Measurements from ENCODE around the gene SCFD2.
"Not testable (repeated sequence)": the region's sequence is repeated elsewhere in the genome, so short reads cannot be mapped to it uniquely, and the experiment has no call there.

Gene SCFD2

GRCh38 chr4:53150631-53151488 lies 215.0 kb downstream of the SCFD2 start:
- DNase-seq (ENCODE audit: extremely low read depth in 1 of 2, low read depth in 1 of 2): no peak

DNA sequence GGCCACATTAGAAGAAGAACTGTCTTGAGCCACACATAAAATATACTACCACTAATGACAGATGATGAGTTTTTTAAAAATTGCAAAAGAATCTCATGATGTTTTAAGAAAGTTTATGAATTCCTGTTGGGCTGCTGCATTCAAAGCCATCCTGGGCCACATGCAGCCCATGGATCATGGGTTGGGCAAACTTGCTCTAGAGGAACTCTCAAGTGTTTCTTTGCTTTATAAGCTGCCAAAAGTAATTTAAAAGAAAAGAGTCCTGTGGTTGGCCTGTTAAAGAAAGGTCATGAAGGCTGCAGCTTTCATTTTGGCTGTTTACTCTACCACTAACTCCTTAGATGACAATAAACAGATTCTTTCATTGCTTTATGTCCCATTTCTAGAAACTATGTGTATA lies 218.2 kb downstream of the SCFD2 start:
- DNase-seq (ENCODE audit: extremely low read depth in 1 of 2, low read depth in 1 of 2): no peak

DNA sequence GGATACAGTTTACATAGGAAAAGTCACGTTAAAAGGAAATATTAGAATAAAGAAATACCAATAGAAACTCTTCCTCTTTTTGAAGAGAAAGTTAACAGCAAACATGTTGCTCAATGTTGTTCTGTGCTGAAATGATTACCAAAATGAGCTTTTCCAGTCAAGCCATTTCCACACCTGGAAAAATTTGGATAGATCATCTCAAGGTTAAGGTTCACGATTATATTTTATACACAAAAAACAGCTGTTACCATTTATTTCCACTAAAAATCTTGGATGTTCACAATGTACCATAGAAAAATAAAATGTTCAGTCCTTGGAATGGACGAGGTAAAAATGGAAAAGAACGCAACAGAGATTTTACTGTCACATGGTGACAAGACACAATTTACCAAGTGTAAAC lies 218.7 kb downstream of the SCFD2 start:
- DNase-seq (ENCODE audit: extremely low read depth in 1 of 2, low read depth in 1 of 2): no peak

DNA sequence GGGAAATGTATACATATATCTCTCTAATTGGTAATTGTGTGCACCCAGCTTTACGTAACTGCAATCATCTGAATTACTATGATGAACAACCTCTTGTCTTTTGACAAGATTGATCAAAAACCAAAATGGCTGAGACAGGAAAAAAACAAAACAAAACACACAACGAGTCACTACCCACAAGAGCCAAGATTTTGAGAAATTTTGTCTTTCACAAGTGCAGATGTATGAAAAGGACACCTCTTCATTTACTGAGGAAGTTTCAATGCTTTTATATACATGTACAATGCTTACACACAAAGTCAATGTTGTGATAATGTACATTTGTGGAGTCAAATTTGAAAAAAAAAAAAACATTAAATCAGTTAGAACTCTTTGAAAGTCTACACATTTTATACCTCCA lies 224.6 kb downstream of the SCFD2 start:
- no peak for DNase-seq (ENCODE audit: extremely low read depth in 1 of 2, low read depth in 1 of 2)

DNA sequence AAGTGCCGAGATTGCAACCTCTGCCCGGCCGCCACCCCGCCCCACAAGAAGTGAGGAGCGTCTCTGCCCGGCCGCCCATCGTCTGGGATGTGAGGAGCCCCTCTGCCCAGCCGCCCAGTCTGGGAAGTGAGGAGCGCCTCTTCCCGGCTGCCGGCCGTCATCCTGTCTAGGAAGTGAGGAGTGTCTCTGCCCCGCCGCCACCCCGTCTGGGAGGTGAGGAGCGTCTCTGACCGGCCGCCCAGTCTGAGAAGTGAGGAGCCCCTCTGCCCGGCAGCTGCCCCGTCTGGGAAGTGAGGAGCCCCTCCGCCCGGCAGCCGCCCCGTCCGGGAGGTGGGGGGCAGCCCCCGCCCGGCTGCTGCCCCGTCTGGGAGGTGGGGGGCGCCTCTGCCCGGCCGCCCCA lies 226.6 kb downstream of the SCFD2 start:
- not testable (repeated sequence) for DNase-seq (ENCODE audit: extremely low read depth in 1 of 2, low read depth in 1 of 2)

DNA sequence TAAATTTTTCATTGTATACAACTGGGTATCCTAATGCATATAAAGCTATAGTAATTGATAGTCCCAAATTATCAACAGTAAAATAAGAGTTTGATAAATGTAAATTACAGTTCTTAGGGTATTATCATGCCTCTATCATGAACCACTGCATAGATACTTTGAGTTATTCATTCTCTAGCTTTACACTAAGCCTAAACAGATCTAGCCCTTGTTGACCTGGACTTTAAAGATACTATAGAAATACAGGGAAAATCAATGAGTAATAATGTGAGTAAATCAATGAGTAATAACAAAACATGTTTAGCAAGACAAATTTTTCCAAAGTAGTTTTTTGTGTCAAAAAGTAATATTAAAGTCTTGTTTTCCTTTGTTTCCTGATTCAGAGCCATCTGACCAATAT lies 228.4 kb downstream of the SCFD2 start:
- no peak for DNase-seq (ENCODE audit: extremely low read depth in 1 of 2, low read depth in 1 of 2)

GRCh38 chr4:53136954-53137353 lies 228.9 kb downstream of the SCFD2 start:
- no peak for DNase-seq (ENCODE audit: extremely low read depth in 1 of 2, low read depth in 1 of 2)

DNA sequence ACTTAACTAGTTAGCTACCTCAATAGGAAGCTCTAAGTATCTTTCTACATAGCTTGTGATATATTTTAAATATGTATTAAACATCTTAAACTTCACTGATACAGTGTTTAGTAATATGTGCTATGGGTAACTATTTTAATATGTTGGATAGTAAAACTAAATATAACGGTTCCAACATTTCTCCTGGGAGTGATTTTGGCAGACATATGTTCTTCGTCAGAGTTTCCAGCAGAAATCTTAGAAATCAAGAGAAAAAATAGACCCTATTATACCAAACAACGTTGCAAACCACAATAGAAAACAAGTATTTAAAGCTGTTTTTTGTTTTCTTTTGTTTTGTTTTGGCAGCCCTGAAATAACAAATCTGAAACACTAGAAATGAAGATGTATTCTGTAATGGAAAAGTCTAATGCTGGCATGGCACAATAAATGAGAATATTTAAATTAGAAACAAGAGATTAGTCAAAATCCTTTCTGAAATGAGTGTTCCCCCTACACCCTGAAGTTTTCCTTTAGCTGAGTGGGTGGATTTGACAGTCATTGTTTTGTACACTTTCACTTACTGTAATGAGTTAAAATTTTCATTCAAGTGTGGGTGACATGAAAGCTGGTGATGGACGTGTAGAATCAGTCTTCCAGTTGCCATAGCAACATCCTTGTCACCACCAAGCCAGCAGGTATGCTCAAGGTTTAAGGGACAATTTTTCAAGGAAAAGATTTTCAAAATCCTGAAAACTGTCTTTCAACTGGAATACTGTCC lies 233.5 kb downstream of the SCFD2 start:
- DNase-seq (ENCODE audit: extremely low read depth in 1 of 2, low read depth in 1 of 2): no peak

DNA sequence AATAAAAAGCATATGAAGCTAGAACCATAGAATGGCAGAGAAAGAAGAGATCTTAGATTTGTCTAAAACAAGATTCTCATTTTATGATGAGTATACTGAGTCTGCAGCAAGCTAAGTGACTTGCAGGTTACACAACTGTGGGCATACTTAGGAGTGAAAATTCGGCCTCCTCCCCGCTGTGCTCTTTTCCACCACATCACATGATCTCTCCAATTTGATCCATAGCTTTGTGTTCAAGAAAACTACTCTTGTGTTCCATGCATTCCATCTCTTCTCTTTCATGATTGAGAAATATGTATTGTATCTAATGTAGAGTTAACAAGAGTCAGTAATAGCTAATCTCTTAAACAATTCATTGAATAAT lies 234.3 kb downstream of the SCFD2 start:
- DNase-seq (ENCODE audit: extremely low read depth in 1 of 2, low read depth in 1 of 2): no peak

DNA sequence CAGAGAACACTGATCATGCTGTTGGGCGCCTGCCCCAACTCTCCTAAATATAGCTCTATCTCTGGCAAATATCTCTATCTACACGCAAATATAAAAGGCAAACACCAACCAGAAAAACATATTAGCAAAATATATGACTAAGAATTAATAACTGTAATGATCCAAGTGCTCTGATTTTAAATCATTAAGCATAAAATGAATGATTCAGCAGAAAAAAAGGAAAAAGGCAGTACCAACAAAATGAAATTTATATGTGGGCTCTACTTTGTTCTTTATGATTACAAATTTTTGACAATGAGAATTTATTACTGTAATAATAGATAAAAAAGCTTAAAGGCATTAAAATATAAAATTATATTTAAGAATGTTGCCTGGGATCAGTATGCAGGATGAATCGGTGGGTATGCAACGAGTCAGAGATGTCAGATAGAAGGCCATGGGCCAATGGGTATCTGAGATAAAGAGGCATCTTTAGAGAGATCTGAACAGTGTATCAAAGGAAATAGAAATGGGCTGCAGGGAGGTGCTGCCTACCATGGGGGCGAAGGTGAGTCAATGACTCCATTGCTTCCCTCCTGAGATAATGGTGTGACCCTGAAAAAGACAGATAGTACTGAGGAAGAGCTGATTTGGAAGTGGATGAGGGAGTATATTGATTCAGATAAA lies 234.8 kb downstream of the SCFD2 start:
- DNase-seq (ENCODE audit: extremely low read depth in 1 of 2, low read depth in 1 of 2): no peak

DNA sequence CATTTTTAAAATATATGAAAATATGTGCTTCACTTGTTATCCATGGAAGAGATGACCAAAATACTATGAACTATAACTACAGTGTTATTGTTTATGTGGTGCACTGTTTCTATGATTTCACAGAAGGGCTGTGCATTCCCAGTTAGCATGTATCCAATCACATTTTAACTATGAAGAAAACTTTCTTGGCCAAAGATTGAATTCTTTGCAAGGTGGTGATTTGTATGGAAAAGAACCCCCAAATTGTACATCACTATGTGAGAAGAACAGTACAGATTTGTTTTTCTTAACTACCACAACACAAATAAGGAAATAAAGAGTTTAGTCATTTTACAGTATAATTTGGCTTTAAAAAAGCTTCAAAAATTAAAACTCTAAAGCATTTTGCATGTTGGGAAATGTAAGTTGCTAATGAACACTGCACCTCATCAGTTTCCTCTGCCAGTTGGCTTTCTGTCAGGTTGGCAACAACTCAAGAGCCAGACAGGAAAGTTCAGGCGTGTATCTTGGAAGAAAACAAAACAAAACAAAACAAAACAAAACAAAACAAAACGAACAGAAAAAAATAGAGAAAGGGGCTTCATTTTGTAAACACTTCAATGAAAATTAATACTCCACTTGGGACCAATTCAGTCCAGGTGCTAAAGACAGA lies 237.0 kb downstream of the SCFD2 start:
- DNase-seq (ENCODE audit: extremely low read depth in 1 of 2, low read depth in 1 of 2): no peak

DNA sequence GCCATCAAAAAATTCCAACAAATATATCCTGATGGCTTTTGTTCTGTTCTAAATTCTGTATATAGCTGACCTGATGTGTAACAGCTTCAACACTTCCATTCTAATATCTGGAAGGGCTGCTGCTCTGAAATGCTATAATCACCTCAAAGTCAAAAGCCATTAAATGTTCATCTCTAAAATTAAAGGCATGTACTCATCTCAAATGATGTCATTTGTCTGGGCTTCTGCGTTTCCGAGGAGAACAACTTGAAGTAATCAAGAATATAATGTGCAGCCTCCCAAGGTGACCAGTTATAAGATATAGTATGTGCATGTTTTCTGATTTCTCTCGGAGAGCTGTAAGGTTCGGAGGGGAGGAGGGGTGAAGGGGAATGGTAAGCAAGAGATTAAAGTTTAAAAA lies 237.6 kb downstream of the SCFD2 start:
- no peak for DNase-seq (ENCODE audit: extremely low read depth in 1 of 2, low read depth in 1 of 2)

- no peak for DNase-seq (ENCODE audit: extremely low read depth in 1 of 2, low read depth in 1 of 2)
Measured at GRCh38 chr4:53127365-53127764, 238.5 kb downstream of the SCFD2 start.

GRCh38 chr4:53126099-53126498 lies 239.8 kb downstream of the SCFD2 start:
- DNase-seq (ENCODE audit: extremely low read depth in 1 of 2, low read depth in 1 of 2): no peak

DNA sequence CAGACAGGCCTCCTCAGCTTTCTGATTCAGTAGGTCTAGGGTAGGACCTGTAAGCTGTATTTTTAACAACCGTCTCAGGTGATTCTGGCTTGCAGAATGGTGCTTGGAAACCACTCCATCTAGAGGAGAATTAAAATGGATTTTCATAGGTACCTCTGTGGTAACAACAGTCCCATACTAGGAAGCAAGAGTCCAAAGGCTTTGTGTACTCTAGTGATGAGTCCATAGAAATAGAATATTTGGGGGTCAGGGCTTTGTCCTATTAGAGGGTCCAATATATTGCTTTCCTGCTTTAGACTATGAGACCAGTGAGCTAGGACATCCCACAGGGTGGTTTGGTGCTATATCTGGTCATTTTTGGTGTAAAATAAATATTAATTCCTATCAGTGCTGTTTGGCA lies 242.0 kb downstream of the SCFD2 start:
- no peak for DNase-seq (ENCODE audit: extremely low read depth in 1 of 2, low read depth in 1 of 2)

DNA sequence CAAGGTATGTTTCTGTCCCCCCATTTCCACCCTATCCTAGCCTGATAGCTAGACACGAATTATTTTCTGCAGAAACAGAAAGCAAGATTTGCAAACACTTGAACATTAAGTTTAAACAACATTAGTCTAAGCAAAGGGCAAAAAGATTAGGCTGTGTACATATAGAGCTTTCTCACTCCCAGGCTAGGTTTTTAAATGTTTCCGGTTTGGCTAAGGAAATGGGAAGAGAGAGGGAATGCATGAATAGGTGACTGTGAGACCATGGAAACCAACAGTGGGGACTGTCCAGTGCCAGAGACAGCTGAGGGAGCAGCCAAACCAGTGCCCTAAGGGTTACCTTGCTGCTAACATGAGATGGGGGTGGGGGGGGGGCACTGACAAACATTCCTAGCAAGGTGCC lies 242.7 kb downstream of the SCFD2 start:
- no peak for DNase-seq (ENCODE audit: extremely low read depth in 1 of 2, low read depth in 1 of 2)

GRCh38 chr4:53122280-53123116 lies 243.4 kb downstream of the SCFD2 start:
- no peak for DNase-seq (ENCODE audit: extremely low read depth in 1 of 2, low read depth in 1 of 2)

DNA sequence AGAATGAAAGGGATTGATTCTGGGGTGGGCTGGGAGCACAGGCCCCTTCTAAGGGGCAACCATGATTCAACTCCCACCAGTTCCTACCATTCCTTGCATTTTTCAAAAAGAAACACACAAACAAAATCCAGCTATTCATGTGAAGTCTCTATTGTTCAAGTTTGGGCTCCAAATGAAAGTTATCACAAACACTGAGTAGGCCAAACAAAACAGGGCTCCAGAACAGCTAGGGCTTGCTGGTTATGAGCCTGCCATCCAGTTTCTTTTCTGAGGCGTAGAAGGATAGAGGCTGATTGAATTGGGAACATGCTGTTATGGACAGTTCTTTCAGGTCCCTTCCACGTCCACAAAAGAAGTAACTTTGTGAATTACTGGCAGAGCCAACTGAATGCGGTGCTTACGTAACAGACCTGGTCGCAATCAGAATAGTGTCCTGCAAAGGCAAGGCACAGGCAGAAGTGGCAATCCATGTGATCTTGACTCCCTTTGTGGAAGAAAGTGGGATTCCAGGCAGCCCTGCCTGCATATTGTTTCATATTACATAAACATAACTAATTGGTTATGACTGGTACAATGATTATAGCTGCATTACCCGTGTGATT lies 244.5 kb downstream of the SCFD2 start:
- no peak for DNase-seq (ENCODE audit: extremely low read depth in 1 of 2, low read depth in 1 of 2)

- no peak for DNase-seq (ENCODE audit: extremely low read depth in 1 of 2, low read depth in 1 of 2)
Measured at GRCh38 chr4:53120778-53121177, 245.1 kb downstream of the SCFD2 start.

- DNase-seq (ENCODE audit: extremely low read depth in 1 of 2, low read depth in 1 of 2): no peak
Measured at GRCh38 chr4:53119680-53120079, 246.2 kb downstream of the SCFD2 start.
